Muscle of back (tissue), 11 donors: ENCODE measurements around the gene MYO5A. TPM values are rescaled to one million over a fixed set of nuclear protein-coding genes. Genes with fewer than 3 reads are reported as not detected.
"Not testable (repeated sequence)": the region's sequence is repeated elsewhere in the genome, so short reads cannot be mapped to it uniquely, and the experiment has no call there.

Experiments
- DNase-seq, 3 donors: peaks; one replicate each; pipeline versions ENCODE4 v3.0.0 to v3.0.0-alpha.2; 2013
- polyA plus RNA-seq, 10 donors: library from polyadenylated mRNA; unstranded; fragments of 120-200 nt; gene quantifications; one replicate each; pipeline ENCODE4 v1.2.1, GENCODE V29; 2013; ENCODE audit not compliant: insufficient read length in 10 of 10

Gene MYO5A
- polyA plus RNA-seq, 10 donors: 3.9 to 11.1 (median 6.5) TPM

GRCh38 chr15:52290800-52291199 is 237.9 kb downstream of the MYO5A start:
- DNase-seq: no peak

- DNase-seq: no peak
Observed at GRCh38 chr15:52290329-52290728, 238.4 kb downstream of the MYO5A start.

GRCh38 chr15:52289629-52290081 is 239.0 kb downstream of the MYO5A start:
- DNase-seq: no peak

GRCh38 chr15:52288986-52289385 is 239.7 kb downstream of the MYO5A start:
- no peak for DNase-seq

- DNase-seq: peak in 1 of 3 donors; percentile 20
Observed at GRCh38 chr15:52288051-52288942, 240.4 kb downstream of the MYO5A start.

GRCh38 chr15:52287114-52287513 is 241.6 kb downstream of the MYO5A start:
- DNase-seq: no peak

- not testable (repeated sequence) for DNase-seq
Observed at GRCh38 chr15:52285941-52286340, 242.7 kb downstream of the MYO5A start.

- no peak for DNase-seq
Observed at GRCh38 chr15:52284164-52284563, 244.5 kb downstream of the MYO5A start.

GRCh38 chr15:52283281-52283680 is 245.4 kb downstream of the MYO5A start:
- DNase-seq: no peak

- no peak for DNase-seq
Observed at GRCh38 chr15:52282418-52282817, 246.3 kb downstream of the MYO5A start.

GRCh38 chr15:52281085-52282035 is 247.3 kb downstream of the MYO5A start:
- DNase-seq: no peak

- no peak for DNase-seq
Observed at GRCh38 chr15:52280326-52281084, 248.2 kb downstream of the MYO5A start.

- DNase-seq: no peak
Observed at GRCh38 chr15:52278636-52279367, 249.9 kb downstream of the MYO5A start.

GRCh38 chr15:52278135-52278534 is 250.5 kb downstream of the MYO5A start:
- no peak for DNase-seq

GRCh38 chr15:52277575-52277974 is 251.1 kb downstream of the MYO5A start:
- DNase-seq: no peak

- no peak for DNase-seq
Observed at GRCh38 chr15:52276256-52276770, 252.4 kb downstream of the MYO5A start.

GRCh38 chr15:52263563-52264282 is 265.0 kb downstream of the MYO5A start:
- no peak for DNase-seq

GRCh38 chr15:52262364-52262763 is 266.3 kb downstream of the MYO5A start:
- DNase-seq: no peak

GRCh38 chr15:52261498-52262242 is 267.0 kb downstream of the MYO5A start:
- DNase-seq: peak; percentile 30 to 56 (median 33)
